OCI-LY7 (cell line): ENCODE data around the gene OR2M2. TPM values are rescaled to one million over a fixed set of nuclear protein-coding genes. Genes with fewer than 3 reads are reported as not detected.

ENCODE experiments used
- Bru-seq: library from RNA; stranded (reverse); fragments of 400-500 nt; gene quantifications from one replicate; lab custom pipeline; 2021; lab: Mats Ljungman, UMichigan
- BruChase-seq, 2 experiments: library from RNA; stranded (reverse); fragments of 400-500 nt; gene quantifications; one replicate each; lab custom pipeline; 2021; lab: Mats Ljungman, UMichigan
- BruUV-seq: library from RNA; stranded (reverse); fragments of 400-500 nt; replicated peaks from 2 replicates; lab custom pipeline; 2021; lab: Mats Ljungman, UMichigan
- CTCF ChIA-PET: fragments of 300-600 bp; sonication (Branson Sonifier 250); formaldehyde crosslinking; loops from one replicate; lab custom pipeline; 2022; ENCODE audit warnings: antibody characterized with exemption; ENCODE audit not compliant: unreplicated experiment; lab: Charles Lee
- POLR2A ChIA-PET: fragments of 300-600 bp; sonication (Branson Sonifier 250); formaldehyde crosslinking; loops from one replicate; lab custom pipeline; 2022; ENCODE audit warnings: antibody characterized with exemption; lab: Charles Lee
- DNase-seq: peaks from one replicate; pipeline ENCODE4 v3.0.0-alpha.2; 2015; ENCODE audit warnings: low spot score
- H2AFZ ChIP-seq: fragments of 200-600 bp; sonication (generic), shearing (Covaris generic); 2 replicates; pipeline ENCODE4 v1.6.1; 2014; ENCODE audit warnings: mild to moderate bottlenecking, antibody characterized with exemption, low read length, moderate library complexity
- H3K27ac ChIP-seq: fragments of 200-600 bp; sonication (generic); 2 replicates; pipeline ENCODE4 v1.5.1; 2014; ENCODE audit warnings: mixed run types, low read depth, mild to moderate bottlenecking, moderate library complexity, low read length, inconsistent platforms; ENCODE audit not compliant: poor library complexity, severe bottlenecking
- H3K36me3 ChIP-seq: fragments of 200-600 bp; sonication (generic); 2 replicates; pipeline ENCODE4 v1.6.1; 2014; ENCODE audit warnings: mild to moderate bottlenecking, antibody characterized with exemption, low read length, moderate library complexity, mixed read lengths; ENCODE audit not compliant: insufficient read depth
- H3K4me1 ChIP-seq: fragments of 200-600 bp; sonication (generic); 2 replicates; pipeline ENCODE4 v1.5.1; 2014; ENCODE audit warnings: mild to moderate bottlenecking, low read length; ENCODE audit not compliant: insufficient read depth, poor library complexity, severe bottlenecking
- H3K4me2 ChIP-seq: fragments of 200-600 bp; sonication (generic); 2 replicates; pipeline ENCODE4 v1.6.1; 2014; ENCODE audit warnings: mild to moderate bottlenecking, low read length
- H3K4me3 ChIP-seq: fragments of 200-600 bp; sonication (generic); 2 replicates; pipeline ENCODE4 v1.5.1; 2014; ENCODE audit warnings: mild to moderate bottlenecking, low read depth, low read length; ENCODE audit not compliant: poor library complexity, severe bottlenecking
- H3K79me2 ChIP-seq: fragments of 200-600 bp; sonication (generic); 2 replicates; pipeline ENCODE4 v1.6.1; 2016; ENCODE audit warnings: low read depth, mild to moderate bottlenecking, low read length, moderate library complexity, mixed read lengths; ENCODE audit not compliant: insufficient read depth
- H3K9me2 ChIP-seq: fragments of 200-600 bp; sonication (generic); 2 replicates; pipeline ENCODE4 v1.6.1; 2016; ENCODE audit warnings: mild to moderate bottlenecking, low read length, mixed read lengths; ENCODE audit not compliant: insufficient read depth
- H3K9me3 ChIP-seq: fragments of 200-600 bp; sonication (generic); 2 replicates; pipeline ENCODE4 v1.6.1; 2014; ENCODE audit warnings: mild to moderate bottlenecking, mixed run types, low read length, mixed read lengths
- H4K20me1 ChIP-seq: fragments of 200-600 bp; sonication (generic); 2 replicates; pipeline ENCODE4 v1.6.1; 2014; ENCODE audit warnings: mild to moderate bottlenecking, antibody characterized with exemption, low read length, moderate library complexity, mixed read lengths; ENCODE audit not compliant: insufficient read depth
- EZH2phosphoT487 ChIP-seq: fragments of 200-600 bp; sonication (generic); IDR thresholded peaks from 2 replicates; pipeline ENCODE4 v1.6.1; 2018; ENCODE audit warnings: low read depth, borderline replicate concordance, mild to moderate bottlenecking, mixed run types, antibody characterized with exemption, low read length, moderate library complexity, mixed read lengths
- intact Hi-C: fragments of 100-400 bp; cut with micrococcal nuclease; formaldehyde crosslinking; loops from one replicate; pipeline ENCODE4 v1.10.0; 2022; ENCODE audit not compliant: unreplicated experiment
- long read RNA-seq: library from polyadenylated mRNA; stranded (forward); transcript quantifications from one replicate; pipeline ENCODE4 v2.0.0, GENCODE V29; 2022
- total RNA-seq, 2 experiments: library from RNA; depleted of rRNA in 1 of 2; stranded (reverse); fragments of >200 nt in 1 of 2; shearing (Covaris generic) in 1 of 2; gene quantifications; 2 replicates each; pipeline ENCODE4 v1.2.3, GENCODE V29; 2014 to 2022
- TF ChIP-seq, protein P1 (sequence below): fragments of 200-600 bp; sonication (generic); conservative IDR thresholded peaks from 2 replicates; pipeline ENCODE4 v1.5.1; 2014; ENCODE audit warnings: mild to moderate bottlenecking, antibody characterized with exemption, low read length, moderate library complexity, mixed read lengths

OR2M2 gene, protein sequence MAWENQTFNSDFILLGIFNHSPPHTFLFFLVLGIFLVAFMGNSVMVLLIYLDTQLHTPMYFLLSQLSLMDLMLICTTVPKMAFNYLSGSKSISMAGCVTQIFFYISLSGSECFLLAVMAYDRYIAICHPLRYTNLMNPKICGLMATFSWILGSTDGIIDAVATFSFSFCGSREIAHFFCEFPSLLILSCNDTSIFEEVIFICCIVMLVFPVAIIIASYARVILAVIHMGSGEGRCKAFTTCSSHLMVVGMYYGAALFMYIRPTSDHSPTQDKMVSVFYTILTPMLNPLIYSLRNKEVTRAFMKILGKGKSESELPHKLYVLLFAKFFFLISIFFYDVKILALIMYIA
- total RNA-seq (2014; rRNA removed; shearing (Covaris generic)) (not detected in 2 replicates), total RNA-seq (2022) (not detected in 2 replicates), Bru-seq, nascent RNA (not detected), BruChase-seq, experiment 1, labeled RNA remaining after a 6-hour chase (not detected), BruChase-seq, experiment 2, labeled RNA remaining after a 2-hour chase (not detected)
- long read RNA-seq: 0 reads

DNA sequence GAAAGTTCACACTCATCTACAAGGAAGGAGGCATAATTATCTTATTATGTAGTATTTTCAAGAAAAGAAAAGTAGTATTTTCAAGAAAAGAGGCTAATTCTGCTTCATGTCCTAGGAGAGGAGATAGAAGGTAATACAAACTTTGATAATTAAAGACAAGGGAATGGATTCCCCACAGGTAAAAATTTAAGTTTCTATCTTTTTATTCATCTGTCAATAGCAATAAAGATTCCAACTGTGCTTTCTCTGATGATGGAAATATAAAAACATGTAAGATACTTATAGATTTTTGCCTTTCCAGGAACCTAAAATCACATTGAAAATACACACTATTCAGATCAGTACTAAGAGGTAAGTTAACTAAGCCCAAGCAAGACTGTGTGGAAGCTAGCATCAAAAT is at the start of gene OR2M2:
OR2M2 (plus strand) TSS at position 301 of the 400 bp plus-strand sequence. CDS start 5,165 bp downstream, outside the sequence.
- BruUV-seq: no TSS peak
- H3K4me2 ChIP-seq: no peak within 1 kb of the TSS
- no peaks in the 10 kb centered on the region for H3K36me3 ChIP-seq
- CTCF ChIA-PET: no interaction called here
- no peak for TF ChIP-seq EZH2phosphoT487
- TF ChIP-seq, protein P1, sequence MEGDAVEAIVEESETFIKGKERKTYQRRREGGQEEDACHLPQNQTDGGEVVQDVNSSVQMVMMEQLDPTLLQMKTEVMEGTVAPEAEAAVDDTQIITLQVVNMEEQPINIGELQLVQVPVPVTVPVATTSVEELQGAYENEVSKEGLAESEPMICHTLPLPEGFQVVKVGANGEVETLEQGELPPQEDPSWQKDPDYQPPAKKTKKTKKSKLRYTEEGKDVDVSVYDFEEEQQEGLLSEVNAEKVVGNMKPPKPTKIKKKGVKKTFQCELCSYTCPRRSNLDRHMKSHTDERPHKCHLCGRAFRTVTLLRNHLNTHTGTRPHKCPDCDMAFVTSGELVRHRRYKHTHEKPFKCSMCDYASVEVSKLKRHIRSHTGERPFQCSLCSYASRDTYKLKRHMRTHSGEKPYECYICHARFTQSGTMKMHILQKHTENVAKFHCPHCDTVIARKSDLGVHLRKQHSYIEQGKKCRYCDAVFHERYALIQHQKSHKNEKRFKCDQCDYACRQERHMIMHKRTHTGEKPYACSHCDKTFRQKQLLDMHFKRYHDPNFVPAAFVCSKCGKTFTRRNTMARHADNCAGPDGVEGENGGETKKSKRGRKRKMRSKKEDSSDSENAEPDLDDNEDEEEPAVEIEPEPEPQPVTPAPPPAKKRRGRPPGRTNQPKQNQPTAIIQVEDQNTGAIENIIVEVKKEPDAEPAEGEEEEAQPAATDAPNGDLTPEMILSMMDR: no peak
- no peak within 1 kb of the TSS for H3K4me3 ChIP-seq
- H3K4me1 ChIP-seq: no peaks in the 10 kb centered on the region
- no peaks in the 10 kb centered on the region for H3K9me2 ChIP-seq
- intact Hi-C loops: no loop called here
- H3K9me3 ChIP-seq: no peaks in the 10 kb centered on the region
- no peak for DNase-seq
- no peaks in the 10 kb centered on the region for H4K20me1 ChIP-seq
- POLR2A ChIA-PET: no interaction called here
- no peak within 1 kb of the TSS for H2AFZ ChIP-seq
- H3K27ac ChIP-seq: no peak within 1 kb of the TSS
- no peaks in the 10 kb centered on the region for H3K79me2 ChIP-seq

DNA sequence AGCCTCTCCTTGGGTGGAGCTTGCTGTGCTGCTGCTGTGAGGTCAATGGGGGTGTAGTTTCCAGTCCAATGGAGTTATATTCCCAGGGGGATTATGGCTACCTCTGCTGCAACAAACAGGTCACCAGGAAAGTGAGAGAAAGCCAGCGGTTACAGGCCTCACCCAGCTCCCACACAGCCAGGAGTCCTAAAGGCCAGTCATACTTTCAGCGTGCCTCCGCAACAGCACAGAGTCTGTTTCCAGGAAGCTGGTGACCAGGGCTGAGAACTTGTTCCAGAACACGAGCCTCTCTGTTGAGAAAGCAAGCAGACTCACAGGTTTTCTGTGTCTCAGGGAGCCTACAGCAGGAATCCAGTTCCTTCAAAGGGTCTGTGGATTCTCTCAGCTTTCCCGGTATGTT is 47.0 kb upstream of the OR2M2 start:
- H4K20me1 ChIP-seq: no peaks in the 10 kb centered on the region
- H3K4me3 ChIP-seq: no peak overlapping the region
- TF ChIP-seq EZH2phosphoT487: no peak
- TF ChIP-seq, protein P1: no peak
- H3K36me3 ChIP-seq: no peaks in the 10 kb centered on the region
- H3K79me2 ChIP-seq: no peaks in the 10 kb centered on the region
- H3K9me2 ChIP-seq: no peaks in the 10 kb centered on the region
- DNase-seq: no peak
- intact Hi-C loops: no loop called here
- CTCF ChIA-PET: no interaction called here
- POLR2A ChIA-PET: no interaction called here
- no peak overlapping the region for H3K27ac ChIP-seq
- BruUV-seq: no TSS peak
- H3K9me3 ChIP-seq: no peaks in the 10 kb centered on the region
- H3K4me1 ChIP-seq: no peaks in the 10 kb centered on the region
- no peak overlapping the region for H2AFZ ChIP-seq
- H3K4me2 ChIP-seq: no peak overlapping the region

DNA sequence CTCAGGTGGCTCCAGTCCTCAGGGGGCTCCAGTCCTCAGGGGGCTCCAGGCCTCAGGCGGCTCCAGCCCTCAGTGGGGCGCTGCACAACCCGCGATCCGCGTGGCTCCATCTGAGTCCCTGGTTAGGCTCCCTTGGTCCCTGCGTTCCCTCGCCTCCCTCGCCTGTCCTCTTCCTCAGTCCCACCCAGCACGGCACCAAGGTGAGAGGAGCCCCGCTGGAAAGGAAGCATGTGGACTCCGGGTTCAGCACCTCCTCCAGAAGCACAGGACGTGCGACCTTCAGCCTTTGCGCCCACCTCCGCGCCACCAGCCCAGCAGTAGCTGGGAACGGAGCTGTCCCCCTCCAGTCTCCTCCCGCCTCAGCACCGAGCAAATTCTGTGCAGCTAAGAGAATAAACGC is 37.8 kb upstream of the OR2M2 start:
- Histone ChIP-seq H3K4me1 (no peaks in the 10 kb centered on the region), H3K4me3 (no peak overlapping the region), H3K4me2 (no peak overlapping the region), H3K79me2 (no peaks in the 10 kb centered on the region), H3K9me2 (no peaks in the 10 kb centered on the region), H3K27ac (no peak overlapping the region), H4K20me1 (no peaks in the 10 kb centered on the region), H3K9me3 (no peaks in the 10 kb centered on the region), H2AFZ (no peak overlapping the region), H3K36me3 (no peaks in the 10 kb centered on the region)
- ChIA-PET CTCF (no interaction called here), POLR2A (no interaction called here)
- intact Hi-C loops: no loop called here
- DNase-seq: no peak
- BruUV-seq: no TSS peak
- TF ChIP-seq, protein P1: no peak
- no peak for TF ChIP-seq EZH2phosphoT487
